GM12801 (cell line): ENCODE data around the gene RAD51B.

Experiments used
- TF ChIP-seq, protein P1 (sequence below): IDR thresholded peaks from one replicate; pipeline ENCODE4 v1.5.1; 2011; ENCODE audit warnings: control low read depth; ENCODE audit not compliant: insufficient read length; ENCODE audit errors: extremely low read depth

The RAD51B gene

DNA sequence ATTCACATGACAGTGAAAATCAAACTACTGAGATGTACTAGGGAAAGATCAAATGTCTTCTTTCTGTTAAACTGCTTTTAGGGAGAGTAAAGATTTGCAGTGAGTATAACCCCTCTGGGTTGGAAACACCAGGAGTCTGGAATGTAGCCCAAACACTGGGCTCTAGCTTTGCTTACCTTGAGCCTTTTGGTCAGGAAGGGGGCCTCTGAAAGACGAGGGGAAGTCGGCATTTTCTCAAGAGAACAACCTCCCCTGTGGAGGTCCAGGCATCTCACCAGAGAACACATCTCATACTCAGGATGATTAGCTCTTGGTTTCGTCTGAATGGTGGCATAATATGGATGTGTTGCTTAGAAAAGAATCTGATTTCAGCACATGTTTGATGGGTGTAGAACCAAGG is 804.2 kb downstream of the RAD51B start:
- TF ChIP-seq, protein P1, sequence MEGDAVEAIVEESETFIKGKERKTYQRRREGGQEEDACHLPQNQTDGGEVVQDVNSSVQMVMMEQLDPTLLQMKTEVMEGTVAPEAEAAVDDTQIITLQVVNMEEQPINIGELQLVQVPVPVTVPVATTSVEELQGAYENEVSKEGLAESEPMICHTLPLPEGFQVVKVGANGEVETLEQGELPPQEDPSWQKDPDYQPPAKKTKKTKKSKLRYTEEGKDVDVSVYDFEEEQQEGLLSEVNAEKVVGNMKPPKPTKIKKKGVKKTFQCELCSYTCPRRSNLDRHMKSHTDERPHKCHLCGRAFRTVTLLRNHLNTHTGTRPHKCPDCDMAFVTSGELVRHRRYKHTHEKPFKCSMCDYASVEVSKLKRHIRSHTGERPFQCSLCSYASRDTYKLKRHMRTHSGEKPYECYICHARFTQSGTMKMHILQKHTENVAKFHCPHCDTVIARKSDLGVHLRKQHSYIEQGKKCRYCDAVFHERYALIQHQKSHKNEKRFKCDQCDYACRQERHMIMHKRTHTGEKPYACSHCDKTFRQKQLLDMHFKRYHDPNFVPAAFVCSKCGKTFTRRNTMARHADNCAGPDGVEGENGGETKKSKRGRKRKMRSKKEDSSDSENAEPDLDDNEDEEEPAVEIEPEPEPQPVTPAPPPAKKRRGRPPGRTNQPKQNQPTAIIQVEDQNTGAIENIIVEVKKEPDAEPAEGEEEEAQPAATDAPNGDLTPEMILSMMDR, result no peak

DNA sequence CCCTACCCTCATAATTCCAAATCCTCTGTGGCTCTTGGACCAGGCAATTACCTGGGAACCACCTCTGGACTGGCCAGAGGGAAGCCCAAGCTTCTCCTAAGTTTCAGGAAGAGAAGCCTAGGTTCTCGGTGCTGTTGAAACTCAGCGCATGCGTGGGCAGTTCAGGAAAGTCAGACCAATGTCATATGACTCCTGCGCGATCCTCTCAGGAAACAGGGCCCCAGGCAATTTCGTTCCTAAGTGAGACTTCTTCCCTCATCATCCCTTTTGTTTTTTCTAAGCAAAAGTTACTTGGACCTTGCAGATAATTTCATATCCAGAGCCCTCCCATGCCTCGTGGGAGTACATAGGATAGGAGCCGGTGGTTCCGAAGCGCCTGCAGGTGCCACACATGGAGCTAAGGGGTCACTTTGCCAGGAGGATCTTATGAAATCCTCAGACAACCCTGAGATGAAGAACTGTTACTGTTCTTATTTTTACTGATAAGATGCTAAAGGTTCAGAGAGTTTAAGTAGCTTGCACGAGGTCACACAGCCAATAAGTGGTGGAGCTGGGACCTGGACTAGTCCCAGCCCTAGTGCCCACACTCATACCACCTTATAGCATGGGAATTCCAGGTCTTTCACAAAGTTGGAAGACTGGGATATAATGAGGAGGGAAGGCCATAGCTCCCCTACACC is 805.1 kb downstream of the RAD51B start:
- TF ChIP-seq, protein P1, result no peak

DNA sequence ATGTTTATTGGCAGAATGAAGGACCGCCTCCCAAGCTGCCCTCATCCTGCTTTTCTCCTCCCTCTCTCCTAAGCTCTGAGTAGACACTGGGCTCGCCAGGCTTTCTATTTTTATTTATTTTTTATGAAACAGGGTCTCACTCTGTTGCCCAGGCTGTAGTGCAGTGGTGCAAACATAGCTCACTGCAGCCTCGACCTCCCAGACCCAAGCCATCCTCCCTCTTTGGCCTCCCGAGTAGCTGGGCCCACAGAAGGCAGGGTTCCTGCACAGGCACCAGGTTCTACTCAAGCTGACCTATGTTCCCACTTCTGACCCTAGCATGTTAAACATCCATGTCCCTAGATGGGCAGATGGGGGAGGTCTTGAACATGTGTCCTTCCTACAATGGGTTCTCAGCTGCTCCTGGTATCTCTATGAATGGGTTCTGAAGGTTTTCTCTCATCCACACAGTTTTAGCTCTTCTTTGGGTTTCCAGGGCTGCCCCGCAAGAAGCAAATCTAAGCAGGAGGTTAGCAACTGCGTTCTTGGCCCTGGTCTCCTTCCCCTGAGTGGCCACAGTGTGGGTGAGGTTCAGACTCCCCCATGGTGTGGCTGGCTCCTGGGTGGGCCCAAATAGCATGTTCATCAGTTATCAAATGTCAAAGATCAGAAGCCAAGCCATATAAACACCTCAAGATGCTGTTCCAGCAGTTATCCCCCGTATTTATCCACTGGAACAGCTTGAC is 805.9 kb downstream of the RAD51B start:
- TF ChIP-seq, protein P1, result no peak

DNA sequence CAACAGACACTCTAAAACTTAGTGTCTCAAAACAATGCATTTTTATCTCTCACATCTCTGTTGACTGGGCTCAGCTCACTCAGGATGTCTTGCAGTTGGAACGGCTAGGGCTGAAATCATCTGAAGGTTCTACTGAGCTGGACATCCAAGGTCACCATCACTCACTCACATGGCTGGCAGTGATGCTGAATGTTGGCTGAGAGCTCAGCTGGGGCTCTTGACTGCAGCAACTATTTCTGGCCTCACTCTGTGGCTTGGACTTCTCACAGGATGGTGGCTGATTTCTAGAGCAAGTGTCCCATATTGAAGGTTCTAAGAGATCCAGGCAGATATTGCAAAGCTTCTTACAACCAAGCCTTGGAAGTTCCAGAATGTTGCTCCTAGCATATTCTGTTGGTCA is 806.8 kb downstream of the RAD51B start:
- TF ChIP-seq, protein P1, result no peak

DNA sequence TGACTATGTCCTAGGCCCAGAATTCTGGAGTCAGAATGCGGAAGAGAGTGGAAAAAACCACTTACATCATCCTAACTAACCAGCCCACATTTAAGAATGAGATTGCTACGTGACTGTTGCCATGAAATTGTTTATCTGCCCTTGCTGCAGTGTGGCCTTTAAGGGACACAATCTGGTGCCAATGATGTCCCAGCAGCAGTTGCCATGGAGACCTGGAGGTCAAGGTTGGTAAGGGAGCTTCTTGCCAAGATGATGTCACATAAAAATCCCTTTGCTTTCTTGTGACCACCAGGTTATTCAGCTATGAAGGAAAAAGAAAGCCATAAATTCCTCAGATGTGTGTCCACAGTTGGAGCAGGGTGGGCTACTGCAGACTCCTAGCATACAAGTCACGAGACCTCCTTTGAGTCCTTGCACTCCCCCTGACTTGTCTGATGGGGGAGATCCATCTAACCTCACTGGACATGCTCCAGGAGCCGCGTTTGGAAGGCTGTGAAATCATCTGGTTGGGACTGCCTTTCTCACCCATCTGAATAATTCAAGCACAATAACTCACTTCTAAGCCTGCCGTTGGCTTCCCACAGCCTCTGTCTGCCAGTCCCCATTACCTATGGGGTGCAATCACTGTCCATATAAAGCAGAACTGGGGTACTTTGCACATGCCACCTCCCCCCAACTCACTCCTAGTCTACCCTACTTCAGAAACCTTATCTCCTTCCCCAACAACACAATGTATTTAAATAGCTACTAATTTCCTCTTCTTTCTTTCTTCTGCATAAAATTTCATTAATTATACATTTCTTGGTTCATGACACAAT is 807.7 kb downstream of the RAD51B start:
- TF ChIP-seq, protein P1, result no peak

DNA sequence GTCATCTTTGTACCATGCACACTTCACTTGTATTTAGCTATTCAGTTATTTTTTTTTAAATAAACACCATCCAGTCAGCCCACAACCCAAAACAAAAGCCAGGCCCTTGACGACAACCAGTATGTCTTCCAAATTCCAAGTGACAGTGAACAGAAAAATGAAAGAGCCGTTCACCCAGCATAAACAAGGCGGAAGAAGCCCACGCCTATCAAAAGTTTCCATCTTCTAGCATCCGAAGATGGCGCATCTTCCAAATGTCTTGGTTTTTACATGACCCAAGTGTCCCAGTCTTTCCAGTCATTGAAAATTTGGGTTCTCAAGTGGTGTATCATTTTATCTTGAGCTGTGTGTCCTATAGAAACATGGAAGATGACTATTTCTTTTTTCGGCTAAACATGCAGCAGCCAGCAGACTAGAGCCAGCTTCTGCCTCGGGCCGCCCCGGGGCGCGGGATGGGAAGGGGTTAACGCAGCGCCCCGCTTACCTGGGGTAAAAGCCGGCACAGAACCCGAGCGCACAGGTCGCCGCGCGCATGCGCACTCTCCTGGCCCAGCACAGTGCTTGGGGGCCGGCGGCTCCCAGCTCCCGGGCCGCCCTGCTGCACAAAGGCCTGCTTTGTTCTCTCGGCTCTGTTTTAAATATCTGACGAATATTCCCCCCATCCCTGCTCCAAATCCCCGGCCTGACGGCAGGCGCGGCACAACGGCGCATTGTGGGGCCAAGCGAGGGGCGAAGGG is 808.5 kb downstream of the RAD51B start:
- TF ChIP-seq, protein P1, result no peak
